SK-N-MC (cell line): Measurements from ENCODE around the gene SLC44A1.
A peak's percentile ranks its signal among the peaks of the same experiment; 100 is the strongest.

ENCODE experiments used
- DNase-seq: peaks from one replicate; pipeline ENCODE4 v3.0.0-alpha.2; 2011; ENCODE audit warnings: low read depth, low spot score
- H3K27ac ChIP-seq: fragments of 200-600 bp; sonication (generic); 2 replicates; pipeline ENCODE4 v1.5.1; 2016; ENCODE audit warnings: mixed run types
- H3K36me3 ChIP-seq: fragments of 200-600 bp; sonication (generic); 2 replicates; pipeline ENCODE4 v1.6.1; 2017; ENCODE audit warnings: antibody characterized with exemption, low read length, mixed read lengths; ENCODE audit not compliant: insufficient read depth
- H3K4me3 ChIP-seq: fragments of 200-600 bp; sonication (generic); 2 replicates; pipeline ENCODE4 v1.5.1; 2016
- H3K9ac ChIP-seq: fragments of 200-600 bp; sonication (generic); 2 replicates; pipeline ENCODE4 v1.8.0; 2017; ENCODE audit warnings: mixed run types, mixed read lengths; ENCODE audit not compliant: insufficient read length
- H3K9me3 ChIP-seq: fragments of 200-600 bp; sonication (generic); 2 replicates; pipeline ENCODE4 v1.6.1; 2017; ENCODE audit warnings: low read depth, mild to moderate bottlenecking, antibody characterized with exemption, low read length, moderate library complexity, mixed read lengths
- EZH2 ChIP-seq: fragments of 200-600 bp; sonication (generic); IDR thresholded peaks from one replicate; pipeline ENCODE4 v1.6.1; 2017; ENCODE audit warnings: antibody characterized with exemption
- FOXP2 ChIP-seq: optimal IDR thresholded peaks from 2 replicates; pipeline ENCODE3; 2011; ENCODE audit warnings: mild to moderate bottlenecking, moderate library complexity; ENCODE audit not compliant: insufficient read depth; ENCODE audit errors: extremely low read length, control extremely low read depth
- POLR2AphosphoS5 ChIP-seq: IDR thresholded peaks from 2 replicates; pipeline ENCODE4 v1.6.1; 2012; ENCODE audit warnings: mild to moderate bottlenecking, low read depth, low read length, borderline replicate concordance

SLC44A1 gene

DNA sequence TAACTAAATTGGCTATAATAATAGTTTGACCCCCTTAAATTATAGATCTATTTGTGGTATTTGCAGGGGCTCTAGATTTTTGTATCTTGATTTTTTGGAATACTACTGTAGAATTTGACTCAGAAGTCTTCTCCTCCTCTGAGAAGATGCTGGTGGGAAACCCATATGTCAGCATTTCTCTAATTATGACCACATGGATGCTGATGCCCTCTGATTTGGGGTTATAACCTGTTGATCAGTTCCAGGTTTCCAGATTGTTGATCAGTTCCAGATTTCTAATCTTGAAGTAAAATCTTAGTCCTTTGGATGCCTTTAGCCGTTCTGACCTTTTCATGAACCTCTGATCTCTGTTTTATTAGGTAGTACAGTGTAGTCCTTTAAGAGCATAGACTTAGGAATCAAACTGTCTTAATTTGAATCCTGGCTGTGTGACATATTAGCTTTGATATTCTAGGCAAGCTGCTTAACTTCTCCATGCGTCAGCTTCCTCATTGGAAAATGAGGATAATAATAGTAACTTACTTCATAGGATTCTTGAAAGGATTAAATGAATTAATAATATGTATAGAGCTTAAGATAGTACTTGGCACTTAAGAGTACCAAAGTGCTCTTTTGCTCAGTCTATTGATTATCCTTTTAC, 211.5 kb downstream of the SLC44A1 start:
- peaks cover 26% of the 10 kb centered on the region for H3K36me3 ChIP-seq
- H3K9ac ChIP-seq, result no peak overlapping the region
- no peak for DNase-seq
- no peak overlapping the region for H3K27ac ChIP-seq
- H3K4me3 ChIP-seq, result no peak overlapping the region
- TF ChIP-seq EZH2 (no peak), FOXP2 (no peak)
- H3K9me3 ChIP-seq, result peaks cover 3% of the 10 kb centered on the region; the same call in 1 of the 2 replicates

DNA sequence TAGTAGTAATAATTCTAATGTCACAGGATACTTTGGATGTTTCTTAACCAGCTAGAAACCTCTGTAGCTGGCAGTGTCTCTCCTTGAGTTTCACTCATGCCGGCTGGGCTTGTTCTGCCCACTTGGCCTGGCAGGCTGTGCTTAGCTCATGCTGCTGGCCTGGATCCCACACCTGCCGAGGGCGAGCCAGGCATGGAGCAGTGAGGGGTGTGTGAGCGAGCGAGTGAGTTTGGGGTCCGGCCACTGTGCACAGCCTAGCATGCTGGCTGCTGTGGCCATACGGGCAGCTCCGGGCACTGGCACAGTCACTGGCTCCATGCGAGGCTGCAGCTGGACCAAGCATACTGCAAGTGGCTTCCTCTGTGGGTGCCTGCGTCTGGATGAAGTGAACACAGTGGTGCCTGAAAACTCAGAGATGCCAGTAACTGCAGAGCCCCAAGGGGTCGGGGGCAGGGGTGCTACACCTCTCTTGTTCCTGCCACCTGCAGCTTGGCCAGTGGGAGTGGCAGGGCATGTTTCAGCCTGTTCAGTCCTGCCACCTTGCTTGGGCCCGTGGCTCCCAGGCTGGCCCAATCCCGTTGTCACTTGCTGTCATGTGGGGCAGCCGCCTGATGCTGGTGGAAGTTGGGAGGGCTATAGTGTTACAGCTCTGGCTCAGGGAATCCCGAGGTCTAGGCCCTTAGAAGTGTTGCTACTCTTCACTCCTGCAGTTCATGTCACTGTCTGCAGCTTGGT, 213.3 kb downstream of the SLC44A1 start:
- peaks cover 3% of the 10 kb centered on the region; the same call in 1 of the 2 replicates for H3K9me3 ChIP-seq
- DNase-seq, result no peak
- peaks cover 30% of the 10 kb centered on the region for H3K36me3 ChIP-seq
- no peak overlapping the region for H3K4me3 ChIP-seq
- TF ChIP-seq FOXP2, result no peak
- no peak for TF ChIP-seq POLR2AphosphoS5
- no peak for TF ChIP-seq EZH2
- H3K27ac ChIP-seq, result no peak overlapping the region
- H3K9ac ChIP-seq, result no peak overlapping the region

DNA sequence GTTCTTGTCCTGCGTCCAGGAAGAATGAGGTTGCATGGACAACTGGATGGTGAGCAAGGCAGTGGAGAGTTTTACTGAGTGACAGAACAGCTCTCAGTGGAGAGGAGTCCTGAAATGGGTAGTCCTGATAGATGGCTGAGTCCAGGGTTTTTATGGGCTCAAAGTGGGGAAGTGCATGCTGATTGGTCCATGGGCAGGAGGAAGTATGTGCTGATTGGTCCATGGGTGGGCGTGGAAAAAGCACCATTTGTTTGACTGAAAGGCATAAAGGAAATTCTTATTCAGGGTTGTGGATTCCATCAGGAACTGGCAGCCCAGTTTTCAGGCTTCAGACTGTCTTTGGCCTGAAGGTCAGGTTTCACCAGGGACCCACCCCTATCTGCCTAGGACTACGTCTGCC, 214.0 kb downstream of the SLC44A1 start:
- DNase-seq, result no peak
- no peak overlapping the region for H3K4me3 ChIP-seq
- H3K27ac ChIP-seq, result no peak overlapping the region

DNA sequence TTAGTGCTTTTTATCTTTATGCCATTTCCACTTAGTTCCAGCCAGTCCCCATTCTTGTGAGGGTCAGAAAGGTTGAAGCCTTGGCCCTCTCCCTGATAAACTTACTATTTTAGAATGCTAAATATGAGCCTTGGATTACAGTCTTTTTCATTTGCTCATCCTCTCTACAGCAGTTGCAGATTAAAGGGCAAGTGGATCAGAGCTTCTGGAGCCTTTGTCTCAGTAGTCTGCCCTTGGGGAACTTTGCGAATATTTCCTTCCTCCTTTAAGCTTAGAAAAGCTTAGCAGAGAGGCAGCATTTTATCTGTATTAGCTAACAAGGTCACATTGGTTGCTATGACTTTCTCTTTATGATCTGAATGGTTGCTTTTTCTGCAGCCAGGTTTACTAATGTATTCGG, 214.9 kb downstream of the SLC44A1 start:
- H3K4me3 ChIP-seq, result no peak overlapping the region
- H3K9me3 ChIP-seq, result peaks cover 3% of the 10 kb centered on the region; the same call in 1 of the 2 replicates
- peak overlapping the region; percentile 11; the same call in 1 of the 2 replicates for H3K27ac ChIP-seq
- no peak for DNase-seq
- H3K36me3 ChIP-seq, result peaks cover 33% of the 10 kb centered on the region
- TF ChIP-seq POLR2AphosphoS5 (no peak), EZH2 (no peak), FOXP2 (no peak)
- H3K9ac ChIP-seq, result no peak overlapping the region

More for the DNA sequence above, 214.0 kb downstream of the SLC44A1 start:
- H3K9ac ChIP-seq, result no peak overlapping the region
- H3K36me3 ChIP-seq, result peaks cover 30% of the 10 kb centered on the region
- no peak for TF ChIP-seq EZH2
- no peak for TF ChIP-seq POLR2AphosphoS5
- TF ChIP-seq FOXP2, result no peak
- H3K9me3 ChIP-seq, result peaks cover 3% of the 10 kb centered on the region; the same call in 1 of the 2 replicates

DNA sequence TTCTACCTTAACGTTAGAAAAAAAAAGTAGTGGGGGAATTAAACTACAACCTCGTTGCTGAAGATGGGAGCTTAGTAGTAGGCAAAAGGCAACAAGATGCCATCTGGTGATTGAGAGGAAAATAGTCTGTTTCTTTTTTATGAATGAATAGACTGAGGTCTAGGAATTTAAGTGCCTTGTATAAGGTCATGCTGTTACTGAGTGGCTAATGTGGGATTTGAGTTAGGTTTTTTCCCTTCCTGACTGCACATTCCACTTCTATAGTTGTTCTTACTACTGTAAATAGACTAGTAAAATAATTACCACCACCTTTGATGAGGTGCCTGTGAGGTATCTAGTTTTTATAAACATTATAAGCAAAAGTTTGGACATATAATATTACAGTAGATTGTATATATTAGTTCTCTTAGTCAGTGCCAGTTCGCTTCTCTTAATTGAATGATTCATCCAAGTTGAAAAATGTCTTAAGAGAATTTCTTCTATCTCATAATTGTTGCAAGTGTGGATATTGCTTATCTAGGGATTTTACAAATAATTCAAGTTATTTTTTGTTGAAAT, 222.5 kb downstream of the SLC44A1 start:
- Histone ChIP-seq H3K4me3 (no peak overlapping the region), H3K27ac (no peak overlapping the region), H3K36me3 (peaks cover 81% of the 10 kb centered on the region), H3K9me3 (no peaks in the 10 kb centered on the region), H3K9ac (no peak overlapping the region)
- DNase-seq, result no peak
- TF ChIP-seq FOXP2 (no peak), POLR2AphosphoS5 (no peak), EZH2 (no peak)

DNA sequence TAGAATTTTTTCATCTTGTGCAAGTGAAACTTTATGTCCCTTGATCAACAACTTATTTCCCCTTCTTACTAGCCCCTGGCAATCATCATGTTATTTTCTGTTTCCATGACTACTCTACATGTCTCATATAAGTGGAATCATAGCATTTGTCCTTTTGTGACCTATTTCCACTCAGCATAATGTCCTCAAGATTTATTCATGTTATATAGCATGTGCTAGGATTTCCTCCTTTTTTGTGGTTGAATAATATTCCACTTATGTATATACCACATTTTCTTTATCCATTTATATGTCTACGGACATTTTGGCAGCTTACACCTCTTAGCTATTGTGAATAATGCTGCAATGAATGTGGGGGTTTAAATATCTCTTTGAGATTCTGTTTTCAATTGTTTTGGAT, 224.4 kb downstream of the SLC44A1 start:
- Histone ChIP-seq H3K9me3 (no peaks in the 10 kb centered on the region), H3K36me3 (peaks cover 76% of the 10 kb centered on the region), H3K9ac (no peak overlapping the region), H3K27ac (no peak overlapping the region), H3K4me3 (no peak overlapping the region)
- TF ChIP-seq EZH2, result no peak
- TF ChIP-seq POLR2AphosphoS5, result no peak
- no peak for TF ChIP-seq FOXP2
- DNase-seq, result no peak

DNA sequence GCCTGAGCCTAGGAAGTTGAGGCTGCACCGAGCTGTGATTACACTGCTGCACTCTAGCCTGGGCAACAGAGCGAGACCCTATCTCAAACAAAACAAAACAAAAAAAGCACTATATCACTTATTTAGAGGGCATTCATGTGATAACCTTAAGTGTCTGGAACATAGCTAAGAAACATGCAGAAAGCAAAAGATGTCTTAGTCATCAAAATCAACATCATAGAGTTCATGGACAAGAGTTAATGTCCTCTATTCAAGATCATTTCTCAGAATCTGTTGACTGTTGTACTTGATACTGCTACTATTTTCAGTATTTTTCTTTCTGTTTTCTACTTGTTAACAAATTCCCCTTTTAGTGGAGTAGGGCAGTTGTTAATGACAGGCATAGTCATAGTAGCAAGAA, 228.8 kb downstream of the SLC44A1 start:
- H3K4me3 ChIP-seq, result no peak overlapping the region
- no peaks in the 10 kb centered on the region for H3K9me3 ChIP-seq
- no peak overlapping the region for H3K9ac ChIP-seq
- peaks cover 39% of the 10 kb centered on the region for H3K36me3 ChIP-seq
- no peak for DNase-seq
- H3K27ac ChIP-seq, result no peak overlapping the region
- TF ChIP-seq POLR2AphosphoS5 (no peak), EZH2 (no peak), FOXP2 (no peak)

DNA sequence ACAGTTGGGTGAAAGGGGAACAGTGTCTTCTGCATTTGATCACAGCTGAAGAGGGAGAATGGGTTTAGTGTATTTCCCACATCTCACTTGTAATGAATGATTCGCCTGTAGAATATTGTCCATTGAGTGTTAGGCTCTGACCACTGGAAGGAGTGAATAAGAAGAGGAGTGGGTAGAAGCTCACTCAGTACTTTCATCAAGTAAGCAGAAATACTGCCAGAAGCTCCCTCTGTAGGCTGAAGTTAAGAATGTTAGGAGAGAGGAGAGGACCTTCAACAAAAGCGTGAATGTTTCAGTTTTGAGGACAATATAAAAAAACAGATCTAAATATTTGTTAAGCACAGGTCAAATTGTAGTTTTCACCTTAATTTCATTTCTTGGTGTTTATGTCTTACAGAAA, 230.9 kb downstream of the SLC44A1 start:
- H3K9ac ChIP-seq, result no peak overlapping the region
- no peak for DNase-seq
- no peaks in the 10 kb centered on the region for H3K9me3 ChIP-seq
- H3K27ac ChIP-seq, result no peak overlapping the region
- H3K4me3 ChIP-seq, result no peak overlapping the region
- peaks cover 18% of the 10 kb centered on the region for H3K36me3 ChIP-seq
- no peak for TF ChIP-seq POLR2AphosphoS5
- no peak for TF ChIP-seq EZH2
- TF ChIP-seq FOXP2, result no peak

DNA sequence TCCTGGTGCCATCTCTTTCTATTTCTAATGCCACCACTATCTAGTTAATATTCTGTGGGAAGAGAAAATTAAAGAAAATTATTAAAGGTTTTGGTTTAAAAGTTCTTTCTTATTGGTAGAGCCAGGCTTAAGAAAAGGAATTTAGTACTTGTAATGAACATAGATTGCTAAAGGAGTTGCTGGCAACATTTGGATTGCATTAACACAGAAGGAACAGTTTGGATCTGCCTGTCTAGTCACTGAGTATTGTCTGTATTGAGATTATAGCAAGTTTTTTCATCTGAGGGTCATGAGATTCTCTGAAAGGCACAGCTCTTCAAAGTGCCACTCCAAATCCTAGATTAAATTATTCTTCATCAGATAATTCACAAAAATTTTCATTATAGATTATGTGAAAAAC, 235.4 kb downstream of the SLC44A1 start:
- DNase-seq, result no peak
- no peak for TF ChIP-seq POLR2AphosphoS5
- no peak for TF ChIP-seq EZH2
- no peak for TF ChIP-seq FOXP2

More for the DNA sequence above, 235.4 kb downstream of the SLC44A1 start:
- Histone ChIP-seq H3K9me3 (no peaks in the 10 kb centered on the region), H3K36me3 (no peaks in the 10 kb centered on the region), H3K27ac (0 out of 2 replicates have a peak overlapping the region, but pooled peaks have one; percentile 27), H3K9ac (no peak overlapping the region), H3K4me3 (no peak overlapping the region)
